ENCODE measurements around the gene KRT13.

KRT13 gene

DNA sequence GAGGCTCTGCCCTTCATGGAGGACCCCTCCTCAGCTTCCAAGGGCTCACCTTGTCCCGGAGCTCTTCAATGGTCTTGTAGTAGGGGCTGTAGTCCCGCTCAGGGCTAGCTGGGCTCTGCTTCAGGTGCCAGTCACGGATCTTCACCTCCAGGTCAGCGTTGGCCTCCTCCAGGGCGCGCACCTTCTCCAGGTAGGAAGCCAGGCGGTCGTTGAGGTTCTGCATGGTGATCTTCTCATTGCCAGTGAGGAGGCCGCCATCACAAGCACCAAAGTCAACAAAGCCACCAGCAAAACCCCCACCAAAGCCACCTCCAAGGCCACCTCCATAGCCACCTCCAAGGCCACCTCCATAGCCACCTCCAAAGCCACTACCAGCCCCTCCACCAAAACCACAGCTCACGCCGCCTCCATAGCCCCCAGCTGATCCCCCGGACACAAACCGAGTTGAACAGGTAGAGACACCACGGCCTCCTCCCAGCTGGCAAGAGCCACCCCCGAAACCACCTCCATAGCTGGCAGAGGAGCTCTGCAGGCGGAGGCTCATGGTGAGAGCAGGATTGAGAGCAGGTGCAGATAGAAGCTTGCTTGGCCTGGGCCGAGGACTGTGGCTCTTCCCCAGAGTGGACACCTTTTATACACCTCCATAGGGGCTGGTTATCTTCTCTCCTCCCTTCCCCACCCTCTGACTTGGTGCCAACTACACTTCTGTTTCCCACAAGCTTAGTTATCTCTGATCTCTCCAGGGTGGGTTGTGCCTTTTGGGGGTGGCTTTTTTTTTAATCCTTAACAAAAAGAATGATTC lies at the start of gene KRT13:
TSS of gene KRT13 (minus strand) at position 606 of the 802 bp plus-strand sequence. CDS start at position 544, 62 bp downstream.
- H3K4me3 ChIP-seq (replicated peaks; ENCODE audit: low read depth, low read length), result no peak within 1 kb of the TSS
- TF ChIP-seq, protein P1, sequence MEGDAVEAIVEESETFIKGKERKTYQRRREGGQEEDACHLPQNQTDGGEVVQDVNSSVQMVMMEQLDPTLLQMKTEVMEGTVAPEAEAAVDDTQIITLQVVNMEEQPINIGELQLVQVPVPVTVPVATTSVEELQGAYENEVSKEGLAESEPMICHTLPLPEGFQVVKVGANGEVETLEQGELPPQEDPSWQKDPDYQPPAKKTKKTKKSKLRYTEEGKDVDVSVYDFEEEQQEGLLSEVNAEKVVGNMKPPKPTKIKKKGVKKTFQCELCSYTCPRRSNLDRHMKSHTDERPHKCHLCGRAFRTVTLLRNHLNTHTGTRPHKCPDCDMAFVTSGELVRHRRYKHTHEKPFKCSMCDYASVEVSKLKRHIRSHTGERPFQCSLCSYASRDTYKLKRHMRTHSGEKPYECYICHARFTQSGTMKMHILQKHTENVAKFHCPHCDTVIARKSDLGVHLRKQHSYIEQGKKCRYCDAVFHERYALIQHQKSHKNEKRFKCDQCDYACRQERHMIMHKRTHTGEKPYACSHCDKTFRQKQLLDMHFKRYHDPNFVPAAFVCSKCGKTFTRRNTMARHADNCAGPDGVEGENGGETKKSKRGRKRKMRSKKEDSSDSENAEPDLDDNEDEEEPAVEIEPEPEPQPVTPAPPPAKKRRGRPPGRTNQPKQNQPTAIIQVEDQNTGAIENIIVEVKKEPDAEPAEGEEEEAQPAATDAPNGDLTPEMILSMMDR (IDR thresholded peaks at IDR 0.05; ENCODE audit: low read depth, low read length, missing control alignments), result no peak
- DNase-seq (ENCODE audit: extremely low read depth, low read depth), result no peak

DNA sequence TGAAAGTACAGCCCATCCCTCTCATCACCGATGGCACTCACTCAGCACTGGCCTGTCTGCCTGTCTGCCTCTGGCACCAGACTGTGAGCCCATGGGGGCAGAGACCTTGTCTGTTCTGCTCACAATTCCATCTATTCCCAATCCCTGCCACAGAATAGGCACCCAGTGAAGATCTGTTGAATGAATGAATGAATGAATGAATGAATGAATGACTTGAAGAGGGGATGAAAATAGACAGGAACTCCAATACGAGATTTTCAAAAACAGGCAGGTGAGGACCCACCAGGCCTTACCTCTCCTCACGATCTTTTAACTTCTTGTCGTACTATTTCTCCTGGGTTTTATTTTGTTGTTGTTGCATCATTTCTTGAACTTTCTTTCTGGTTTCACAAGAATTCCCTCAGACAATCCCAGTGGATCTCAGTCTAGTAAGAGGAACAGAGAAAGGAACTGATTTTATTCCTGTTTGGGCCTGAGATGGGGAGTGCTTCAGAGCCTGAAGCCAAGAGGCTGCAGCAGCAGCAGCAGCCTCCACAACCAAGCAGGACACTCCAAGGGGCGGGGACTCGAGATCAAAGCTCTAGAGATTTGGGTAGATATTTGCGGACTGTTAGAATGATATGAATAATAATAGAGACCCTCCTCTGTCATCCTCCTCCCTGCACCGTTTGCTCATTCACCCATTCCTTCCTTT lies 48.7 kb upstream of the KRT13 start:
- H3K4me3 ChIP-seq (replicated peaks; ENCODE audit: low read depth, low read length), result no peak overlapping the region
- no peak for DNase-seq (ENCODE audit: extremely low read depth, low read depth)
- TF ChIP-seq, protein P1 (IDR thresholded peaks at IDR 0.05; ENCODE audit: low read depth, low read length, missing control alignments), result no peak

DNA sequence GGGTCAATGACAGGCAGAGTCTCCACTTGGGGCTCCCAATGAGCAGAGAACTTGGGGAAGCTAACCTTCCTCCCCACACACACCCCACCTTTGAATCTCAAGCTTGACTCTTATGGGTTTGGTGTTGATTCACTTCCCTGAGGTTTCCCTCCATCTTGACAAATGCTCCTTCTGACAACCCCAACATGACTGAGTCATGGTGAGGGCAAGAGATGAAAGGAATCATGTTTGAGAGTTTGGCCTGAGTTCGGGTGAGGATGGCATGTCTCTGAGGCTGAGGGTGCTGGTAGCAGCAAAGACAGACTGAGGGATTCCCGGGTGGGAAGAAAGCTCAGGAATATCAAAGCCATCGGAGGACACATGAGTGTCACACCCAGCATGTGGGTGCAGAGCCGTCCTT lies 47.8 kb upstream of the KRT13 start:
- TF ChIP-seq, protein P1 (IDR thresholded peaks at IDR 0.05; ENCODE audit: low read depth, low read length, missing control alignments), result no peak
- DNase-seq (ENCODE audit: extremely low read depth, low read depth), result no peak
- H3K4me3 ChIP-seq (replicated peaks; ENCODE audit: low read depth, low read length), result no peak overlapping the region

DNA sequence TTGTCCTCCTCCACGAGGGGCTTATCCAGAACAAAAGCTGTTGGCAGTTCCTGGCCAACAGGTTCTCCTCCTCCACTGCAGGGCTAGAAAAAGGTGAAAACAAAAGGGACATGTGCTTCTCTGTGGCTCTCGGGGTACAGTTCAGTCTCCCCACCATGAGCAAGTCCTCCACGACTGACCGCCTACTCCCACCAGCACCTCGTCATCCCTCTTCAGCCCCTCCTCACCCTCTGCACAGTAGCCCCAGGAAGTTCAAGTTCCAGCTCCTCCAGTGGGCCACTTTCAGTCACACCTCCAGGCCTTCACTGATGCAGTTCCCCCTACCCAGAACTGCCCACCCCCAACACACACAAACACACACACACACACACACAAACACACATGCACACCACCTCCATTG lies 47.0 kb upstream of the KRT13 start:
- TF ChIP-seq, protein P1 (IDR thresholded peaks at IDR 0.05; ENCODE audit: low read depth, low read length, missing control alignments), result no peak
- no peak overlapping the region for H3K4me3 ChIP-seq (replicated peaks; ENCODE audit: low read depth, low read length)
- no peak for DNase-seq (ENCODE audit: extremely low read depth, low read depth)

DNA sequence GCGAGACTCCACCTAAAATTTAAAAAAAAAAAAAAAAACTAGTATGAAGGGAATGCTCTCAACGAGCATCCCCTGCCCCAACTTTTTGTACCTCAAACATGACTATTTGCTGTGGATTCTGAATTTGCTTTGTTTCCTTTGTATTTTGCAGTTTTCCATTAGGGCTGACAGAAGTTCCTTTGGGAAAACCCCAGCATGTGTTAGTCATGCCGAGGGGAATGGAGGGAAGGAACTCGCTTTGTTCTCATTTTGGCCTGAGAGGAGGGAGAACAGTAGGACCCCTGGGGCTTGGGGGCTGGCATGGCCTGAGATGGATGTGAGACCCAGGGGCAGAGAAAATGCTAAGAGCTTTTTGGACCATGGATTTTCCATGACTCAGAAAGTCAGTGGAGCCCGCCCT lies 46.0 kb upstream of the KRT13 start:
- no peak overlapping the region for H3K4me3 ChIP-seq (replicated peaks; ENCODE audit: low read depth, low read length)
- TF ChIP-seq, protein P1 (IDR thresholded peaks at IDR 0.05; ENCODE audit: low read depth, low read length, missing control alignments), result no peak
- no peak for DNase-seq (ENCODE audit: extremely low read depth, low read depth)

DNA sequence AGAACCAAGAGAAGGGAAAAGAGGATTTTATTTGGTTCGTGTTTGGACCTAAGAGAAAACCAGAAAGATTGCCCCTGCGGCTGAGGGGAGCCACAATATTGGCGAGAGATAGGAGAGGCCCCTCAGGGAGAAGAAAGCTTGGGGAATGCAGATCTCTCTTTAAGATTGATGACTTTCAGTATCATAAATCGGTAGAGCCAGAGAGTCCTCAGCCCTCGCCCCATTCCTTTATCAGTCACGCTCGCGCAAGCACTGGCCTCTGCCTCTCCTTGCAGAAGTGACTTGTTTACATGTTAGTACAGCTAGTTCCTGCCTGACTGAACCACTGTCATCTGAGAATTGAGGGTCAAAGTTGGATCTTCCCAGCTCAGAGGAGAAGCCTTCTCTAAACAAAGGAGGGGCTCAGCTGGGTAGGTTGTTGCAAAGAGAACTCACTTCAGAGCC lies 44.2 kb upstream of the KRT13 start:
- DNase-seq (ENCODE audit: extremely low read depth, low read depth), result no peak
- H3K4me3 ChIP-seq (replicated peaks; ENCODE audit: low read depth, low read length), result no peak overlapping the region
- TF ChIP-seq, protein P1 (IDR thresholded peaks at IDR 0.05; ENCODE audit: low read depth, low read length, missing control alignments), result no peak

Measured in HFF-Myc (cell line).